GM18867 (cell line): ENCODE results near the gene NBEA.
A peak's percentile ranks its signal among the peaks of the same experiment; 100 is the strongest.
"Not testable (repeated sequence)": the region's sequence is repeated elsewhere in the genome, so short reads cannot be mapped to it uniquely, and the experiment has no call there.

Source experiments
- ATAC-seq: cut with Tn5 transposase; IDR thresholded peaks from one replicate; pipeline ENCODE4 v1.9.1; 2021; ENCODE audit warnings: mild to moderate bottlenecking, moderate library complexity; ENCODE audit not compliant: unreplicated experiment

The NBEA gene

GRCh38 chr13:34941835-34942731, at the start of gene NBEA:
NBEA (plus strand) TSS chr13:34942270; CDS start chr13:34942821, 551 bp downstream.
- peak; percentile 64 for ATAC-seq

- no peak for ATAC-seq
Observed at GRCh38 chr13:34894756-34895155, 47.3 kb upstream of the NBEA start.

- ATAC-seq: no peak
Observed at GRCh38 chr13:34897220-34897619, 44.9 kb upstream of the NBEA start.

- ATAC-seq: no peak
Observed at GRCh38 chr13:34899888-34900287, 42.2 kb upstream of the NBEA start.

- ATAC-seq: no peak
Observed at GRCh38 chr13:34900288-34900739, 41.8 kb upstream of the NBEA start.

GRCh38 chr13:34901572-34901971, 40.5 kb upstream of the NBEA start:
- ATAC-seq: no peak

GRCh38 chr13:34911159-34911558, 30.9 kb upstream of the NBEA start:
- ATAC-seq: no peak

- no peak for ATAC-seq
Observed at GRCh38 chr13:34913040-34913439, 29.0 kb upstream of the NBEA start.

- no peak for ATAC-seq
Observed at GRCh38 chr13:34914416-34914815, 27.7 kb upstream of the NBEA start.

- no peak for ATAC-seq
Observed at GRCh38 chr13:34926508-34926907, 15.6 kb upstream of the NBEA start.

GRCh38 chr13:34928676-34929075, 13.4 kb upstream of the NBEA start:
- not testable (repeated sequence) for ATAC-seq

GRCh38 chr13:34931572-34931971, 10.5 kb upstream of the NBEA start:
- no peak for ATAC-seq

- no peak for ATAC-seq
Observed at GRCh38 chr13:34933349-34933748, 8.7 kb upstream of the NBEA start.

- no peak for ATAC-seq
Observed at GRCh38 chr13:34933786-34934185, 8.3 kb upstream of the NBEA start.

- ATAC-seq: no peak
Observed at GRCh38 chr13:34935841-34936240, 6.2 kb upstream of the NBEA start.

- no peak for ATAC-seq
Observed at GRCh38 chr13:34939771-34940170, 2.3 kb upstream of the NBEA start.

GRCh38 chr13:34941436-34941834, 635 bp upstream of the NBEA start:
- ATAC-seq: no peak

- no peak for ATAC-seq
Observed at GRCh38 chr13:34942732-34943435, 814 bp downstream of the NBEA start.

GRCh38 chr13:34943436-34944273, 1.6 kb downstream of the NBEA start:
- peak; percentile 35 for ATAC-seq

GRCh38 chr13:34944274-34944634, 2.2 kb downstream of the NBEA start:
- ATAC-seq: no peak

GRCh38 chr13:34944751-34945150, 2.7 kb downstream of the NBEA start:
- ATAC-seq: peak; percentile 24
